GM21447 (cell line): ENCODE measurements around the gene KCNA5.

ENCODE experiments used
- ATAC-seq: cut with Tn5 transposase; IDR thresholded peaks from one replicate; pipeline ENCODE4 v1.9.1; 2021; ENCODE audit not compliant: unreplicated experiment

KCNA5 gene

DNA sequence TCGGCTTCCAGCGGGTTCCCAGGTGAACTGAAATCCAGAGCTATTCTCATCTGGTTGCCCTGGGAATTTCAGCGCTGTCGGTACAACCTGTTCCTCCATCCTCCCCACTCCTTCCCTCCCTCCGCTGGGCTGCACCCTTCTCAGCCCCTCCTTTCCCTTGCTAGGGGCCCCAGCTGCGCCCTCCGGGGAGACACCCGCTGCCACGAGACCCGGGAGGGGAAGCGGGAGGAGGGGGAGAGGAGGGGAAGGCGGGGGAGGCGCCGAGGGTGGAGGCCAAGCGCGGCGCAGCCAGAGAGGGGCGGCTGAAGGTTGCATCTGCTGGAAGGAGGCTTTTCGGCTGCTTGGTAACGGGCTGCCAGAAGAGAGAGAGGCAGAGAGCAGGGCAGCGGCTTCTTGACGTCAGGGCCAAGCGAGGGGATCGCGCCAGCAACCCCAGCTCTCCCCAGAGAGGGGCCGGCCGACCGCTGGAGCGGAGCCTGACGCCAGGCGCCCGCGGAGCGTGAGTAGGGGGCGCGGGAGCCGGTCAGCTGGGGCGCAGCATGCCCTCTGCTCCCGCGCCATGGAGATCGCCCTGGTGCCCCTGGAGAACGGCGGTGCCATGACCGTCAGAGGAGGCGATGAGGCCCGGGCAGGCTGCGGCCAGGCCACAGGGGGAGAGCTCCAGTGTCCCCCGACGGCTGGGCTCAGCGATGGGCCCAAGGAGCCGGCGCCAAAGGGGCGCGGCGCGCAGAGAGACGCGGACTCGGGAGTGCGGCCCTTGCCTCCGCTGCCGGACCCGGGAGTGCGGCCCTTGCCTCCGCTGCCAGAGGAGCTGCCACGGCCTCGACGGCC is at the start of gene KCNA5:
KCNA5 (plus strand) TSS at position 291 of the 831 bp plus-strand sequence; CDS start at position 560, 269 bp downstream.
- ATAC-seq: no peak

- no peak for ATAC-seq
Measured at GRCh38 chr12:4994622-4995021, 49.1 kb upstream of the KCNA5 start.

DNA sequence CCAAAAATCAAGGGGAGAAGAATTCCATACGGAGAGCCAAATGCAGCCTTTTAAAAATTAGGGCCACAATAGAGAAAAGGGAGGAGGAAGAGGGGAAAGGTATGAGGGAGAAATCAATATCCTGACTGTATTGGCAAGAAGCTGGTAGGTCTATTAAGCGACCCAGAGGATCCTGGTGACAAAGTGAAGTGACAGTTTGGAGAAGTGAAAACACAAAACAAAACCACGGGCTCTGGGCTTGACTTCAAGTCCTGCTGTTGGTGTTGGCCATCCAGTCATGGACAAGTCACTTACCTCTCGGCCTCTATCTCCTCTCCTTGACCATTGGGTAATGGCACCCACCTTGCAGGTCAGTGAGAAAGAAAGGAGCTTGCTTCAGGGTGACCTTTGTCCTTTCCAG is 47.0 kb upstream of the KCNA5 start:
- no peak for ATAC-seq

DNA sequence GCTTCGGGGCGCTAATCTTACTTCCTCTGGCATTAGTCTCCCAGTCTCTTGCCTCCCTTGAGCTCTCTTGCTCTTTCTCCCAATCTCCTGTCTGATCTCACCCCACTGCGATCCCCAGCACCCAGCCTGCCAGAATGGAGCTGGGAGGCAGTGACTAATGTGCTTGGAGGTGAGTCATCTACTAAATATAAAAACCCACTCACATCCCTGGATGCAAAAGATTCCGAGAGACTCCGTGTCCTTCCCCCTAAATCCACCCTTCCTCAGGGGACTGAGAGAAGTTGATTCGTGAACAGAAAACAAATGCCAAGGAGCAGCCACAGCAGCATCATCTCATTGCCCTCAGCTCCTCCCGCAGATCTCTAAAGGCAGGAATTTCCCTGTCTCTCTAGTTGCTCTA is 45.7 kb upstream of the KCNA5 start:
- ATAC-seq: no peak

DNA sequence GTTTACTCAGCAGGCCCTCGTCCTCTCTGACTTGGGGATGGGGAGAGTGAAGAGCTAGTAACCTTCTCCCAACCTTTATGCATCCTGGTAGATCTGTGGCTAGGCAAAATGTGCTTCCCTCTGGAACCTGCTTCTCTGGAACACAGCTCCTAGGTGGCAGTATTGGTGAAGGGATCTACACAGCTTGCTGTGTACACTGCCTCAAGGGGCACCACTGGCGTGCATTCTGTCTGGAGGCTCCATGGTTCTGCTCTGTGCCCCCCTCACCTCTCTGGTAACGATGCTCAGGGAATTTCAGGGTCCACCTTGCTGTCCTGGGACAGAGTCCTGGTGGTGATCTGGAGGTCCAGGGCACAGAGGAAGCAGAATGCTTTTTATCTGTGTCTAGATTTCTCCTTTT is 43.5 kb upstream of the KCNA5 start:
- no peak for ATAC-seq

DNA sequence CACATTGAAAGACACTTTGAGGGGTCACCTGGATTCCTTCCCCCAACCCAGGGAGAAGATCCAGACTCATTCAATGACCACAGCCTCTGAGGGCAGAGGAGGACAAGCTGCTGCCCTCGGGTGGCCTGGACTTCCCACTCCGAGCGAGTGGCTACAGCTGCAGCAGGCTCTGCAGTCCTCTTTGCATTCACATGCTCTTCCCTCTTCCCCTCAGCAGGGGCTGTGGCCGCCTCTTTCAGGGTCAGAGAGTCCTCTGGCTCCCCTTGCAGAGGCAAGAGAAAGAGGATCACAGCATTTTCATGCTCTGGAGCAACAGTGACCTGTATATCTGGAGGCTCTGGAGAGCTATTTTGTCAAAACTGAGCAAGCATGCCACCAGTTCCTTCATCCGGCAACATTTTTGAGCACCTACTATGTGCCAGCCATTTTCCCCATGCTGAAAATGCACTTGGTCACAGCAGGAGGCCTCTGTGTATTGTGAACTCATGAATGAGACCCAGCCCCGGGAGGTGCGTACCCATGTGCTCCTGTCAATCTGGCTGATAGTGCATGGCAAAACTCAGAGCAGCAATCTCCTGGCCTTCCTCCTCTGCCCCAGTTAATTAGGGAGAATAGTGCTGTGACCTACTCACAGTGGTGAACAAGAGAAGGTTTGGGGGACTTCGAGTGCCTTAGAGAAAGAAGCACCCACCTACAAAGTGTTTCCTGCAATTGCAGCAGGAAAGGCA is 42.9 kb upstream of the KCNA5 start:
- ATAC-seq: no peak

DNA sequence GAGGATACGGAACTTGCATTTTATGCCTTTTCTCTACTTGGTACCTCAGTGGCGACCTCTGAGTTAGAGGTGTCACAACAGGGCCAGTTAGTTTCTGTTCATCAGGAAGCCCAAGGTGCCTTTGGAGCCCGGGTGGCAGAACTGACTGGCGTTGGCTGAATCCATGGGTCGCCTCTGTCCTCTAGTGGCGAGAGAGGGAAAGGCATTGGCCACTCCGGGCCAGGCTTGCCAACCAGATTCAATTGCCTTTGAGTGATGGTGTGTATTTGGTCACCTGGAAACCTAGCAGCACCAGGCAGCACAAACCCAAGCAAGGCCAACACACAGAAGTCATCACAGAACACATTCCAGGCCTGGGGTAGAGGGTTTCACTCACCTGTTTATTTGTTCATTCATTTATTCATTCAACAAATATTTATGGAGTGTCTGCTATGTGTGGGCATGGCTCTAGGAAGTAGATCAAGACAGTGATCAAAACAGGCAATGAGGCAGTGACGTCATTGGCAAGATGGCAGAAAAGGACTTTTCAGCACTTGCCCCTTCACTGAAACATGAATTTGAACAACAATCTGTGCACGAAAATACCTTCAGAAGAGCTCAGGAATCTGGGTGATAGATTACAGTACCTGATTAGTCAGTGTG is 40.5 kb upstream of the KCNA5 start:
- no peak for ATAC-seq

DNA sequence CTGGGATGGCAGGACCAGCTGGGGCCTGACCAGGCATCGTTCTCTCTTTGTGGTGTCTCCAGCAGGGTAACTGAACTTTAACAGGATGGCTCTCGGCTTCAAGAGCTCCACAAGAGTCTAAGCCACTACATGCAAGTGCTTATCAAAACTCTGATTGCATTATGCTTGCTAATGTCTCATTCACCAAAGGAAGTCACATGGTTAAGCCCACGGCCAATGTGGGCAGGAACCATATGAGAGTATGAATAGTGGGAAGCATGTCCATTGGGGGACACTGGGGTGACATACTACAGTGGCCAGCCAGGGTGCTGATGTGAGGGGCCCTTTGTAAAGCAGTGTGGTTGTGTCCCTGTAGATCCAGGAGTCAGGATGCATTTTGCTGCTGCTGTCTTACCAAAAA is 35.0 kb upstream of the KCNA5 start:
- no peak for ATAC-seq

DNA sequence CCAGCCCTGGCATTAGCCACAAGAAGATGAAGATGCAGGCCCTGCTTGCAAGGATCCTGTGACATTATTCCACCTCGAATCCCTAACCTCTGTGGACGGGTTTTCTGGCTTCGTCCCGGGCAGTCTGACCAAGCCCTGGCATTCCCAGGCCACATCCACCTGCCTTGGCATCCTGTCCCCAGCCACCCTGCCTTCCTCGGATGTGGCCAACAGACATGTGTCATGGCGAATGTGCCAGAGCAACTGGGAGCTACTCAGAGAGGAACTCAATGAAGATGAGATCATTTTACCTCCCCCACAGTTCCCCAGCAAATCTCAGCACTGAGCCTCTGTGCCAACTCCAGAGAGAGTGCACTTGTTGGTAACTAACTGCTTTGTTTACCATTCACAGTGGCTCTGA is 33.5 kb upstream of the KCNA5 start:
- no peak for ATAC-seq

GRCh38 chr12:5012337-5012736 is 31.3 kb upstream of the KCNA5 start:
- no peak for ATAC-seq

- ATAC-seq: no peak
Measured at GRCh38 chr12:5013266-5013730, 30.4 kb upstream of the KCNA5 start.

GRCh38 chr12:5014269-5014668 is 29.4 kb upstream of the KCNA5 start:
- no peak for ATAC-seq

GRCh38 chr12:5015711-5016492 is 27.8 kb upstream of the KCNA5 start:
- no peak for ATAC-seq

DNA sequence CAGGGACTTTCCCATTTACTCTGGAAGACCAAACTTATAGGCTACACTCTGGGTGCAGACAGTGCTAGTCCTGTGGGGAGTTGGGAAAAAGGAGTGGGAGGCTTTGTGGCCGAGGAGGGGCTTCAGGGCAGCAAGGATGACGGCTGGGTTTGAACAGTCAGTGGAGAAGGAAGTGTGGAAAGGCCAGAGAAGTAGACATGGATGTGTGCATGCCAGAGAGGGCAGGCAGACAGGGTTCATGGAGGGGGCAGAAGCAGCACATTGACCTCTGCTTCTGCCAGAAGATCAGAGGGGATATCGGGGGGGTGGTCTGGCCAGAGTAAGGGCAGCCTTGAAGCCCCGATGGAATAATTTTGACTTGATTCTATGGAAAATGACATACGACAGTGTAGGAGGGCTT is 27.2 kb upstream of the KCNA5 start:
- ATAC-seq: no peak

GRCh38 chr12:5017638-5018348 is 25.9 kb upstream of the KCNA5 start:
- ATAC-seq: no peak

DNA sequence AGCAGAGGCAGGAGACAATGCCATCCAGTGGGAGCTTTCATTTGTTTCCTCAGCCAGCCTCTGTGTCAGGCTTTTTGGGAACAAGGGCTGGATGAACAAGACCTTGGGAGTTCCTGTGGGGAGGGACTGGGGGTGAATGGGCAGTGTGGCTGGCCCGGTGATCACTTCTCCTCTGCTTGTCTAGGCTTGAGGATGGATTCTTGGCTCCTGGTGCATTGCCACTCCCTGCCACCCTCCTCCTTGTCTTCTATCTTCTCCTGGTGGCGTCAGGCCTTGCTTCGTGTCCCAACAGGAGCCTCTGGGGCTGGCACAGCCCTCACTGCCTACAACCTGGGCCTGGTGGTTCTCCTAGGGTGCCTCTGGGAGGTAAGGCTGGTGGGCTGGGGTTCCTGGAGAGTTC is 25.0 kb upstream of the KCNA5 start:
- no peak for ATAC-seq

GRCh38 chr12:5022025-5022424 is 21.7 kb upstream of the KCNA5 start:
- no peak for ATAC-seq

DNA sequence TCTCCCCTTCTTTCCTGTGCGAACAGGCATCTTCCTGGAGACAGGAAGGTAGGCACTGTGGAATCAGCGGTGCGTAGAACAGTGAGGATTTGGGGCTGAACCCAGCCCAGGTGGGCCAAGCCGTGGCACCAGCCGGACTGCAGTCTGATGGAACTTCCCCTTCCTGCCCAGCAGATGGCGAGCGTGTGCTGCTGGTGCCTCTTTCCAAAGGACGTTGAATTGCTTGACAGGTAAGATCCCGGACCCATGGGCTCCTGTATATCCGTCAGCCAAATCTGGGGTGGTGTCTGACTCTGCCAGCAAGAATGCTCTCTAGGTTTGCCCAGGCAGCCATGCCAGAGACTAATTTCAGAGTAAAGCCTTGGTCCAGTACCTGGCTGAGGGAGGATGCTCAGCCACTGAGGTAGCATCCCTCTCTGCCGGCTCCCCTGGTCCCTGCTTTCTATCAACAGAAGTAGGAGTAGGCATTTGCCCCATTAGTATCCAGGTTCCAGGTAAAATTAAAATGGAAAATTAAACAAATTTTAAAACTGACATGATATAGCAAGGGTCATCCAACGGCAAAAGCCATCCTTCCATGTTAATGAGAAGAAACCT is 21.1 kb upstream of the KCNA5 start:
- ATAC-seq: no peak

DNA sequence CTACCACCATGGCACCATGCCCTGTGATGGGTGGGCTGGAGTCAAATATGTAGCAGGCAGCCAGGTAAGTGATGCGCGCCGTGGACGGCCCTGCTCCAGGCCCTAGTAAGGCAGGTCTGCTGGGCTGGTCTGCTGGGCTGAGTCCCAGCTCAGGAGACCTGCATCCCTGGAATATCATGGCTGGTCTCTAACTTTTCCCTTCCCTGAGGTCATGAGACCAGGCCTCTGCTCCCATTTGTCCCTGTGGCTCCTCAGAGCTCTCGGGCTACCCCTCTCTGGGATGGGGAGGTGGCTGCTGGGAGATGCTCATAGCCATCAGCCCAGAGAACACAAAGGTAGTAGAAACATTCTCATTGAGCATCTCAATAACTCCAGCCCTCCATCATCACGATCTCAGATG is 19.8 kb upstream of the KCNA5 start:
- ATAC-seq: no peak

DNA sequence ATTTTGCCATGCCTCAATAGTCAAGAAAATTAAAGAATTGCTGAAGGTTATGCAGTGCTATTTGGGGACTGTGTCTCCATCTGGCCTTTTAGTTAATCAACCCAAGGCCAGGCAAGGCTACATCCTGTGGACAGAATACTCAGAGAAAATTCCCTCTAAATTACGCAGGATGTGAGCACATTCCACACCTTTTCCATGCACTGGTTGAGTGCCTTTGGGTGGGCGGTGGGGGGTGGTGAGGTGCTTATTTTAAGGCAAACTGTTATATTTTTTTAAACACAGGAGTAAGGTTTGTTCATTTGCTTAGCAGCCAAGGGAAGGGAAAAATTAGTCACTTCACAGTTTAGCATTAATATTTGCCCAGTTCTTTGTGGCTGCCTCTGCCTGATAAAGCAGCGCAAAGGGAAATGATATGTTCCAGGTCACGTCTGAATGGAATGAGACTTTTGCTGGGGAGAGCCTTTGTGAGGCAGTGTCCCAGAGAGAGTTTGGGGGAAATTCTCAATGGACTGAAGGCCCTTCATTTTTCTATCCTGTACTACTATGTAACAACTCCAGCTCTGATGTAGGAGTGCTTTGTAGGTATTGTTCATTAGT is 17.2 kb upstream of the KCNA5 start:
- no peak for ATAC-seq
